GM13977 (cell line): ENCODE measurements around the gene NEUROD4.

Experiments
- DNase-seq: peaks from one replicate; pipeline ENCODE4 v3.0.0; 2012; ENCODE audit warnings: low spot score
- CTCF ChIP-seq: IDR thresholded peaks from 2 replicates; pipeline ENCODE4 v1.5.1; 2012; ENCODE audit warnings: mild to moderate bottlenecking, control low read depth; ENCODE audit not compliant: insufficient read depth; ENCODE audit errors: extremely low read depth, missing control alignments
- in situ Hi-C: fragments of 300-500 bp; cut with MboI; formaldehyde crosslinking; loops from one replicate; pipeline ENCODE4 v1.12.0; 2022; ENCODE audit warnings: low sequenced_read_pairs, low pct_unique_long_range_greater_than_20kb, mixed read lengths, inconsistent platforms; ENCODE audit not compliant: unreplicated experiment

The NEUROD4 gene

GRCh38 chr12:55039395-55040354 is 19.9 kb downstream of the NEUROD4 start:
- TF ChIP-seq CTCF = no peak
- no peak for DNase-seq
- in situ Hi-C loops = no loop called here

GRCh38 chr12:55041345-55042055 is 21.7 kb downstream of the NEUROD4 start:
- in situ Hi-C loops = no loop called here
- no peak for TF ChIP-seq CTCF
- no peak for DNase-seq

- DNase-seq = no peak
- no peak for TF ChIP-seq CTCF
- in situ Hi-C loops = no loop called here
Observed at GRCh38 chr12:55043542-55043941, 23.8 kb downstream of the NEUROD4 start.

GRCh38 chr12:55044135-55044534 is 24.4 kb downstream of the NEUROD4 start:
- in situ Hi-C loops = no loop called here

GRCh38 chr12:55049676-55050075 is 29.9 kb downstream of the NEUROD4 start:
- no peak for DNase-seq
- in situ Hi-C loops = loop anchor here (25.0 kb wide), 1 partner anchor 312 kb away; no protein-coding TSS in a partner anchor
- no peak for TF ChIP-seq CTCF

More at GRCh38 chr12:55044135-55044534, 24.4 kb downstream of the NEUROD4 start:
- DNase-seq = no peak
- no peak for TF ChIP-seq CTCF

GRCh38 chr12:55051197-55051947 is 31.6 kb downstream of the NEUROD4 start:
- no peak for TF ChIP-seq CTCF
- no peak for DNase-seq
- in situ Hi-C loops = loop anchor here (25.0 kb wide), 1 partner anchor 314 kb away; no protein-coding TSS in a partner anchor
